ENCODE measurements around the gene ADGRG6.

DNA sequence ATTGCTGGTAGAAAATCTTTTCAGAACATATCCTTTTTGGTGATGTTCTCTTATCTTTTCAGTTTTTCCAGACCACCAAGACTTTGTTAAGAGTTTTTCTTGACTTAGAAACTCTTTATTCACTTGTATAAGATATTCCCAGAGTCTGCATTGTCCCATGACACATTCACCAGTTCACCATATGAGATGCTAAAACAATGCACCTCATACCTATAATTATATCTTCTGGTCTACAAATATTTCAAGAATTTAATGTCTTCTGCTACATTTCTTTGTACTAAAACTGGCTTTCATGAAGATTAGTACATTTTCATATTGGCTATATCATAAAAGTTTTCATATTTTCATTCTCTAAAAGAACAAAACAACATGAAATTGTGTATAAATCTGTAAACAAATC, 111.3 kb downstream of the ADGRG6 start:
- TF ChIP-seq, protein P1, sequence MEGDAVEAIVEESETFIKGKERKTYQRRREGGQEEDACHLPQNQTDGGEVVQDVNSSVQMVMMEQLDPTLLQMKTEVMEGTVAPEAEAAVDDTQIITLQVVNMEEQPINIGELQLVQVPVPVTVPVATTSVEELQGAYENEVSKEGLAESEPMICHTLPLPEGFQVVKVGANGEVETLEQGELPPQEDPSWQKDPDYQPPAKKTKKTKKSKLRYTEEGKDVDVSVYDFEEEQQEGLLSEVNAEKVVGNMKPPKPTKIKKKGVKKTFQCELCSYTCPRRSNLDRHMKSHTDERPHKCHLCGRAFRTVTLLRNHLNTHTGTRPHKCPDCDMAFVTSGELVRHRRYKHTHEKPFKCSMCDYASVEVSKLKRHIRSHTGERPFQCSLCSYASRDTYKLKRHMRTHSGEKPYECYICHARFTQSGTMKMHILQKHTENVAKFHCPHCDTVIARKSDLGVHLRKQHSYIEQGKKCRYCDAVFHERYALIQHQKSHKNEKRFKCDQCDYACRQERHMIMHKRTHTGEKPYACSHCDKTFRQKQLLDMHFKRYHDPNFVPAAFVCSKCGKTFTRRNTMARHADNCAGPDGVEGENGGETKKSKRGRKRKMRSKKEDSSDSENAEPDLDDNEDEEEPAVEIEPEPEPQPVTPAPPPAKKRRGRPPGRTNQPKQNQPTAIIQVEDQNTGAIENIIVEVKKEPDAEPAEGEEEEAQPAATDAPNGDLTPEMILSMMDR (IDR thresholded peaks at IDR 0.05), result no peak
- no peak for TF ChIP-seq POLR2A (IDR thresholded peaks at IDR 0.05)
- TF ChIP-seq POLR2AphosphoS5 (IDR thresholded peaks at IDR 0.05), result no peak

All from breast epithelium (tissue), 3 donors.